Endothelial cell (in vitro differentiated cells): Measurements from ENCODE around the gene PAN2. TPM values are rescaled to one million over a fixed set of nuclear protein-coding genes. Genes with fewer than 3 reads are reported as not detected.
A peak's percentile ranks its signal among the peaks of the same experiment; 100 is the strongest.
"Not testable (repeated sequence)": the region's sequence is repeated elsewhere in the genome, so short reads cannot be mapped to it uniquely, and the experiment has no call there.

ENCODE experiments used
- DNase-seq: peaks from one replicate; pipeline ENCODE4 v3.0.0; 2021; ENCODE audit warnings: low spot score
- H3K27ac Mint-ChIP-seq: one replicate; pipeline ENCODE4 v1.8.0; 2021; ENCODE audit warnings: mixed read lengths, inconsistent platforms; ENCODE audit not compliant: unreplicated experiment
- H3K27me3 Mint-ChIP-seq: one replicate; pipeline ENCODE4 v1.8.0; 2021; ENCODE audit warnings: mild to moderate bottlenecking, moderate library complexity, mixed read lengths, inconsistent platforms; ENCODE audit not compliant: unreplicated experiment
- H3K36me3 Mint-ChIP-seq: one replicate; pipeline ENCODE4 v1.8.0; 2021; ENCODE audit warnings: mild to moderate bottlenecking, low read depth, mixed read lengths, inconsistent platforms; ENCODE audit not compliant: unreplicated experiment
- H3K4me1 Mint-ChIP-seq: one replicate; pipeline ENCODE4 v1.8.0; 2021; ENCODE audit warnings: mild to moderate bottlenecking, mixed read lengths, inconsistent platforms; ENCODE audit not compliant: unreplicated experiment
- H3K4me3 Mint-ChIP-seq: one replicate; pipeline ENCODE4 v1.8.0; 2021; ENCODE audit warnings: mild to moderate bottlenecking, mixed read lengths, inconsistent platforms; ENCODE audit not compliant: unreplicated experiment
- H3K9me3 Mint-ChIP-seq: one replicate; pipeline ENCODE4 v1.8.0; 2021; ENCODE audit warnings: mixed read lengths, inconsistent platforms; ENCODE audit not compliant: unreplicated experiment
- CTCF ChIP-seq: fragments of 200-600 bp; sonication (generic); IDR thresholded peaks from one replicate; pipeline ENCODE4 v1.5.0; 2021; ENCODE audit warnings: antibody characterized with exemption; ENCODE audit not compliant: unreplicated experiment
- total RNA-seq: library from RNA; stranded (reverse); fragmentation: NEBNext Ultra II Directional; extraction: Animal tissue kit (Norgen Biotek cat#: 25700); gene quantifications from one replicate; pipeline ENCODE4 v1.2.1, GENCODE V29; 2021; ENCODE audit not compliant: unreplicated experiment

Gene PAN2
- total RNA-seq, 1 donor from 2014 or later, result 55.7 TPM

- H3K4me1 Mint-ChIP-seq, result no peaks in the 10 kb centered on the region
- TF ChIP-seq CTCF, result no peak
- no peak overlapping the region for H3K4me3 Mint-ChIP-seq
- H3K9me3 Mint-ChIP-seq, result no peaks in the 10 kb centered on the region
- DNase-seq, result no peak
- H3K36me3 Mint-ChIP-seq, result peaks cover 22% of the 10 kb centered on the region
- H3K27ac Mint-ChIP-seq, result no peak overlapping the region
- H3K27me3 Mint-ChIP-seq, result peaks cover 4% of the 10 kb centered on the region
Observed at GRCh38 chr12:56282579-56282978, 51.2 kb downstream of the PAN2 start.

GRCh38 chr12:56282030-56282429 lies 51.8 kb downstream of the PAN2 start:
- Mint-ChIP-seq H3K9me3 (no peaks in the 10 kb centered on the region), H3K36me3 (peaks cover 22% of the 10 kb centered on the region), H3K4me1 (no peaks in the 10 kb centered on the region), H3K27ac (no peak overlapping the region), H3K4me3 (no peak overlapping the region), H3K27me3 (peaks cover 4% of the 10 kb centered on the region)
- no peak for DNase-seq
- TF ChIP-seq CTCF, result no peak

- H3K4me1 Mint-ChIP-seq, result no peaks in the 10 kb centered on the region
- no peaks in the 10 kb centered on the region for H3K9me3 Mint-ChIP-seq
- H3K27ac Mint-ChIP-seq, result no peak overlapping the region
- DNase-seq, result no peak
- H3K27me3 Mint-ChIP-seq, result peaks cover 3% of the 10 kb centered on the region
- peaks cover 27% of the 10 kb centered on the region for H3K36me3 Mint-ChIP-seq
- no peak for TF ChIP-seq CTCF
- H3K4me3 Mint-ChIP-seq, result peak overlapping the region; percentile 56
Observed at GRCh38 chr12:56280849-56281248, 53.0 kb downstream of the PAN2 start.

- Mint-ChIP-seq H3K4me1 (no peaks in the 10 kb centered on the region), H3K27ac (no peak overlapping the region), H3K36me3 (peaks cover 33% of the 10 kb centered on the region), H3K9me3 (no peaks in the 10 kb centered on the region), H3K27me3 (peaks cover 1% of the 10 kb centered on the region), H3K4me3 (peak overlapping the region; percentile 5)
- DNase-seq, result no peak
- TF ChIP-seq CTCF, result no peak
Observed at GRCh38 chr12:56278905-56279304, 54.9 kb downstream of the PAN2 start.

GRCh38 chr12:56274299-56274698 lies 59.5 kb downstream of the PAN2 start:
- H3K4me1 Mint-ChIP-seq, result no peaks in the 10 kb centered on the region
- H3K9me3 Mint-ChIP-seq, result no peaks in the 10 kb centered on the region
- H3K36me3 Mint-ChIP-seq, result peaks cover 43% of the 10 kb centered on the region
- no peak for TF ChIP-seq CTCF
- H3K27ac Mint-ChIP-seq, result no peak overlapping the region
- no peak overlapping the region for H3K4me3 Mint-ChIP-seq
- no peak for DNase-seq
- no peaks in the 10 kb centered on the region for H3K27me3 Mint-ChIP-seq

GRCh38 chr12:56272468-56272867 lies 61.3 kb downstream of the PAN2 start:
- H3K27ac Mint-ChIP-seq, H3K9me3 Mint-ChIP-seq, H3K27me3 Mint-ChIP-seq, H3K4me1 Mint-ChIP-seq, H3K4me3 Mint-ChIP-seq, DNase-seq: not testable (repeated sequence)
- H3K36me3 Mint-ChIP-seq, result peaks cover 44% of the 10 kb centered on the region
